Limb (tissue), 2 donors: ENCODE results near the gene KCTD8.

ENCODE experiments used
- DNase-seq, 2 donors: peaks; one replicate each; pipeline ENCODE4 v3.0.0-alpha.2; 2016; ENCODE audit errors: extremely low spot score in 2 of 2

The KCTD8 gene

GRCh38 chr4:44162538-44163270 is 285.9 kb downstream of the KCTD8 start:
- no peak for DNase-seq

- DNase-seq, result no peak
These were observed 286.9 kb downstream of the KCTD8 start for GRCh38 chr4:44161756-44162155.

- DNase-seq, result no peak
These were observed 287.7 kb downstream of the KCTD8 start for GRCh38 chr4:44160776-44161367.

GRCh38 chr4:44159991-44160390 is 288.6 kb downstream of the KCTD8 start:
- no peak for DNase-seq

DNA sequence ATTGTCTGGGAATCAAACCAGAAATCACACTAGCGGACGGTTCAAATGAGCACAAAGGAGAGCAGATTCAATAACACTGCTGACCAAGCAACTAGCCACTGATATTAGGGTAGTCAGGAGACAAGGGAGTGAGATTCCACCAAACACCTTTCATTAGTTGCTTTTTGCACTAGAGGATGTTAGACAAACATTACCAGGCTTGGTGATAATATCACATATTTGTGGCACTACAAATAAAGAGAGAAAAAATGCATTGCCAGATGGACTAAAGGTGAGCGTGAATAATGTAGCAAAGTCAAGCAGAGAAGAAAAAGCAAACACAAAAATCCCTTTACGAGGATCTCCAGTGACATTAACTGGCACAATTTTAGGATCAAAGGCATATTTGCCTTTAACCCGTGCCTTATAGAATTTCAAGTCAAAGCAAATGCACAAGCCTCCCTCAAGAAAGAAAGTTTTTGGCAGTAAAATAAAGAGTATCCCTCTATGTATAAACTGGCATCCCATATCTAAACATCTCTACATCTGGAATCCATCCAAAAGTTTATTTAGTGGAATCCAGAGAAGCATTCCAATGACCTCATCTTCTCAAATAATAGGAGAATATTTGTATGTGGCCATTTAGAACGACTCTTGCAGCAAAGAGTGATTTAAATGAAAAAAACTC is 290.9 kb downstream of the KCTD8 start:
- peak in 1 of 2 donors; percentile 71 for DNase-seq

GRCh38 chr4:44150091-44150576 is 298.5 kb downstream of the KCTD8 start:
- no peak for DNase-seq

DNA sequence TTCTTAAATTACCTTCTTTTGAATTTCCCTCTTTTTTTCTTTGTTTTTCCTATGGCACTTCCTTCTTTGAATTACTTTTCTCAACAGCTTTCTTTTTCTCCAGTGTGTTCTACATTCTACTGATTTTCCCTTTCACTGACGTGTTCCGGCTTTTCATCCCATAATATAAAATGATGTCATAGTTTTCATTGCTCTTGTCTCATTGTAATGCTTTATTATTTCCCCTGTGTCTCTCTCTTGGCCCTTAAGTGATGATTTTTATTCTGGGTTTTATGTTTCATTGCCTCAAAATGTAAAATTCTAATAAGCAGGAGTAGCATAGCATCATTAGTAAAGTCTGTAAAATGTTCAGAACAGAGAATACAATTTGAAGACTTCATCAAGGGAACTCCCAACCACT is 299.3 kb downstream of the KCTD8 start:
- DNase-seq, result no peak

DNA sequence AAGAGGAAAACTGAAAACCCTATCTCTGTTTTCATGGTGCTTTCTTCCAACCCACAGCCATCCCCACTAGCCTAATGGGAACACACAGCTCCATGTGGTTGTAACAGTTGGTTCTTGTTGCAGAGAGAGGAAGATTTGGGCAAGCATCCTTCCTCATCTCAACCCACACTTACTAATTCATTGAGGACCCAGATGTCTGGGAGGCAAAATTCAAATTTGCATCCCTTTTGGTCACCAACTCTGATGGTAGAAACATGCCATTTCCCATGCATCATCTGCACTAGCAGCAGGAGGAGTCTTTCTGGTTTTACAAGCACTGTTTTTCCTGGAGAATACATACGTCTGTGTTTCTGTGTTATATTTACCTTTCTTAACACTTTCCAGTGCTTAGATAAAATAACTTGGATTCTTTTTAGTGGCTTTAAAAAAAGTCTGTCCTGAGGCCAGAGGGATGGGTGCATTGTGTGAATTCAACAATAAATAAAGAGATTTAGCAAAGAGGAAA is 301.0 kb downstream of the KCTD8 start:
- DNase-seq, result no peak

- DNase-seq, result no peak
These were observed 302.1 kb downstream of the KCTD8 start for GRCh38 chr4:44146516-44146915.

DNA sequence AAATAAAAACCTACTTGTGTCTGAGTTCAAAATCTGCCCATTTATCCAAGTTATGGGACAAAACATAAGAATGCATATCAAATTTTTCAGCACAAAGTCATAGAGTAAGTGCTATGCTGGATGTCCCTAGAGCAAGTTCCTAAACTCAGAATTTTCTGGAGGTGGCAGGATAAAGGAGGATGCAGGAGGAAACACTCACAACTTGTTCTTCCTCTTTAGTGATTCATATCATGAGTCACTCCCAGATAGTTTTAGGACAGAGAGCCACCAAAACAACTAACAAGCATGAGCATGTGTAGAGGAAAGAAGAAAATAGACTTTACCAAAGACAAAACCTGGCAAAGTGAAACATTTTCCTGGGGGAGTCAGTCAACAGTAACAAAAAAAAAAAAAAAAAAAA is 302.7 kb downstream of the KCTD8 start:
- no peak for DNase-seq

DNA sequence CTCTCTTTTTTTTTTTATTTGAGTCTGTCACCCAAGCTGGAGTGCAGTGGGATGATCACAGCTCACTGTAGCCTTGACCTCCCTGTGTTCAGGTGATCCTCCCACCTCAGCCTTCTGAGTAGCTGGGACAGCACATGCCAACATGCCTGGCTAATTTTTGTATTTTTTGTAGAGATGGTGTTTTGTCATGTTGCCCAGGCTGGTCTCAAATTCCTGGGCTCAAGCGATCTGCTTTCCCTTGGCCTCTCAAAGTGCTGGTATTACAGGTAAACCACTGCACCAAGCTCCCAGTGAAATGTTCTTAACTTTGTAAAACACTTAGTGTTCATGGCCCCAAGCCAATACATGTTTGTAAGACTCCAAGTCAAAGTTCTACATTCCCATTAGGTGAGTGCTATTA is 316.1 kb downstream of the KCTD8 start:
- DNase-seq, result no peak
